OCI-LY1 (cell line): ENCODE results near the gene ANKRD6.

Experiments used
- CTCF ChIP-seq: fragments of 200-600 bp; sonication (generic), shearing (Covaris generic); IDR thresholded peaks from 2 replicates; pipeline ENCODE4 v1.5.1; 2017; ENCODE audit warnings: mild to moderate bottlenecking, antibody characterized with exemption, low read length, moderate library complexity, mixed read lengths
- EZH2 ChIP-seq: fragments of 200-600 bp; sonication (generic), shearing (Covaris generic); IDR thresholded peaks from 2 replicates; pipeline ENCODE4 v1.8.0; 2017; ENCODE audit warnings: borderline replicate concordance, mixed run types, mild to moderate bottlenecking, antibody characterized with exemption, low read length, moderate library complexity, mixed read lengths

DNA sequence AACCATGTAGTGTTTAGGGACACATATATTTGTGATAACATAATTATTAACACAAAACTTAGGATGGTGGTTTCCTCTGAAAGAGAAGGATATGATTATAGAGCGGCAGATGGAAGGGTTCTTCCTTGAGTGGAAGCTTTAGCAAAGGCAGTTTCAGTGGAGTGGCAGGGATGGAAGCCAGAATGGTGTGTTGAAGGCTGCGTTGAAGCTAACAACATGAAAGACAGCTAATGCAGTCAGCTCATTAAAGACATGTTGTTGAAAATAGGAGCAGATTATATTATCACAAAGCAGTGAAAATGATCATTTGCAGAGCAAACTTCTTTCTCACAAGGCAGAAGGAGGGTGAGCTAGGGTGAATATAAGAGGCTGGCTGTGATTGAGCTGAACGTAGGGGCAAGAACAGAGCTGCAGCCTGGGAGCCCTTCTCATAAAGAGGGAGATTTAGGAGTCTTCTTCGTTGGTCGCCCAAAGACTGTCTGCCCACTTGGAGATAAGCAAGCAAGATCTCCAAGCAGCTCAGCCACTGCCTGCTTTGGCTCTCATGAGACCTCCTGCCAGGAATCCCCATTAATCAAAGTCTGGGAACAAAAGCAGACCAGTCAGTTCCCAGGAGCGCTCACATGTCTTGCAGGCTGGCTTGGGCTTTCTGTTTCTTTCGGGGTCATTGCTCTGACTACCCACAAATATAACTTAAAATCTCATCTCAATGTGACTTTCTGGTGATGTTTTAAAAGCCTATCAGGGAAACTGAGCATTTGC is 2.6 kb upstream of the ANKRD6 start:
- TF ChIP-seq CTCF (no peak), EZH2 (no peak)
